ENCODE measurements around the gene ADGRB3. TPM values are rescaled to one million over a fixed set of nuclear protein-coding genes. Genes with fewer than 3 reads are reported as not detected.

Gene ADGRB3
- polyA plus RNA-seq, 1 of the 3 experiments (the other 2 are of a cell fraction): 0.12 TPM

GRCh38 chr6:69383627-69384026 is 748.5 kb downstream of the ADGRB3 start:
- DNase-seq: no peak
- ChIA-PET POLR2A (no interaction called here), CTCF (interaction anchor here (0.7 to 1.4 kb wide), 3 partner anchors 9 to 375 kb away, joined by 3 to 4 read pairs (median 3); no protein-coding TSS in a partner anchor)
- no peak overlapping the region for H3K4me2 ChIP-seq
- no peak for TF ChIP-seq EZH2phosphoT487 (IDR thresholded peaks at IDR 0.05; ENCODE audit: borderline replicate concordance, low read depth)
- no peak for TF ChIP-seq GABPA (IDR thresholded peaks at IDR 0.05; ENCODE audit: low read depth)
- H3K36me3 ChIP-seq (replicated peaks in 1 of 2; ENCODE audit: control insufficient read depth in 1 of 2, insufficient read depth in 2 of 2, low read length in 1 of 2): no peaks in the 10 kb centered on the region
- H2AFZ ChIP-seq (ENCODE audit: low read depth): no peak overlapping the region
- H3K9me2 ChIP-seq: no peaks in the 10 kb centered on the region
- H3K27me3 ChIP-seq (ENCODE audit: insufficient read depth): no peaks in the 10 kb centered on the region
- no peak overlapping the region for H3K27ac ChIP-seq (ENCODE audit: low read depth in 2 of 2, low read length in 1 of 2)
- no peak overlapping the region for H3K9ac ChIP-seq
- no peaks in the 10 kb centered on the region for H4K20me1 ChIP-seq (ENCODE audit: insufficient read depth)
- no peaks in the 10 kb centered on the region for H3F3A ChIP-seq (replicated peaks; ENCODE audit: insufficient read depth)
- no peaks in the 10 kb centered on the region for H3K79me2 ChIP-seq (ENCODE audit: insufficient read depth)
- H3K9me3 ChIP-seq: no peaks in the 10 kb centered on the region
- WGBS (ENCODE audit: low lambda C conversion rate): 44% methylated on average over 3 of the region's 3 CpGs
- H3K4me1 ChIP-seq (ENCODE audit: control insufficient read depth in 1 of 2, insufficient read depth in 2 of 2, low read depth in 1 of 2, low read length in 1 of 2): peaks cover 0 to 3% of the 10 kb centered on the region in 2 experiments; a peak in 3 of 4 replicates
- H3K4me3 ChIP-seq (ENCODE audit: low read depth in 2 of 2, low read length in 1 of 2): no peak overlapping the region

- no peaks in the 10 kb centered on the region for H4K20me1 ChIP-seq (ENCODE audit: insufficient read depth)
- no peak overlapping the region for H3K4me3 ChIP-seq (ENCODE audit: low read depth in 2 of 2, low read length in 1 of 2)
- CTCF ChIA-PET: no interaction called here
- 37% methylated on average over 5 of the region's 5 CpGs for WGBS (ENCODE audit: low lambda C conversion rate)
- peaks cover 0 to 3% of the 10 kb centered on the region in 2 experiments; a peak in 3 of 4 replicates for H3K4me1 ChIP-seq (ENCODE audit: control insufficient read depth in 1 of 2, insufficient read depth in 2 of 2, low read depth in 1 of 2, low read length in 1 of 2)
- no peaks in the 10 kb centered on the region for H3K27me3 ChIP-seq (ENCODE audit: insufficient read depth)
- H2AFZ ChIP-seq (ENCODE audit: low read depth): no peak overlapping the region
- no peaks in the 10 kb centered on the region for H3K9me2 ChIP-seq
- no peaks in the 10 kb centered on the region for H3K36me3 ChIP-seq (replicated peaks in 1 of 2; ENCODE audit: control insufficient read depth in 1 of 2, insufficient read depth in 2 of 2, low read length in 1 of 2)
- H3F3A ChIP-seq (replicated peaks; ENCODE audit: insufficient read depth): no peaks in the 10 kb centered on the region
- no peak overlapping the region for H3K27ac ChIP-seq (ENCODE audit: low read depth in 2 of 2, low read length in 1 of 2)
- no peak for DNase-seq
- no peak overlapping the region for H3K9ac ChIP-seq
- POLR2A ChIA-PET: no interaction called here
- TF ChIP-seq REST (IDR thresholded peaks at IDR 0.05; ENCODE audit: low read depth, low read length): no peak
- TF ChIP-seq NRF1 (IDR thresholded peaks at IDR 0.05; ENCODE audit: low read depth, low read length): no peak
- TF ChIP-seq NFIC (IDR thresholded peaks at IDR 0.05; ENCODE audit: borderline replicate concordance): no peak
- no peak for TF ChIP-seq TAF1 (IDR thresholded peaks at IDR 0.05; ENCODE audit: borderline replicate concordance, low read depth, low read length)
- TF ChIP-seq MAX (IDR thresholded peaks at IDR 0.05; ENCODE audit: low read depth): no peak
- no peak overlapping the region for H3K4me2 ChIP-seq
- no peaks in the 10 kb centered on the region for H3K79me2 ChIP-seq (ENCODE audit: insufficient read depth)
- no peaks in the 10 kb centered on the region for H3K9me3 ChIP-seq
Observed at GRCh38 chr6:69386426-69386825, 751.3 kb downstream of the ADGRB3 start.

GRCh38 chr6:69390125-69390524 is 755.0 kb downstream of the ADGRB3 start:
- Histone ChIP-seq H3K4me3 (ENCODE audit: low read depth in 2 of 2, low read length in 1 of 2) (no peak overlapping the region), H3K27ac (ENCODE audit: low read depth in 2 of 2, low read length in 1 of 2) (no peak overlapping the region), H3K4me1 (ENCODE audit: control insufficient read depth in 1 of 2, insufficient read depth in 2 of 2, low read depth in 1 of 2, low read length in 1 of 2) (peaks cover 0 to 2% of the 10 kb centered on the region in 2 experiments; a peak in 2 of 4 replicates), H3K9ac (no peak overlapping the region), H3K79me2 (ENCODE audit: insufficient read depth) (no peaks in the 10 kb centered on the region), H3K27me3 (ENCODE audit: insufficient read depth) (no peaks in the 10 kb centered on the region), H3K36me3 (replicated peaks in 1 of 2; ENCODE audit: control insufficient read depth in 1 of 2, insufficient read depth in 2 of 2, low read length in 1 of 2) (no peaks in the 10 kb centered on the region), H3F3A (replicated peaks; ENCODE audit: insufficient read depth) (no peaks in the 10 kb centered on the region), H4K20me1 (ENCODE audit: insufficient read depth) (no peaks in the 10 kb centered on the region), H2AFZ (ENCODE audit: low read depth) (no peak overlapping the region), H3K9me3 (no peaks in the 10 kb centered on the region), H3K9me2 (no peaks in the 10 kb centered on the region), H3K4me2 (no peak overlapping the region)
- DNase-seq: no peak
- ChIA-PET CTCF (interaction anchor here (0.6 kb wide), 1 partner anchor 418 kb away, joined by 3 read pairs; no protein-coding TSS in a partner anchor), POLR2A (no interaction called here)
- 83% methylated on average over 4 of the region's 4 CpGs for WGBS (ENCODE audit: low lambda C conversion rate)
- TF ChIP-seq ZBTB33 (IDR thresholded peaks at IDR 0.05; ENCODE audit: borderline replicate concordance, low read depth) (no peak), FOXM1 (IDR thresholded peaks at IDR 0.05; ENCODE audit: low read depth) (no peak), EZH2phosphoT487 (IDR thresholded peaks at IDR 0.05; ENCODE audit: borderline replicate concordance, low read depth) (no peak), SMC3 (IDR thresholded peaks at IDR 0.05; ENCODE audit: low read depth, low read length) (no peak), MAX (IDR thresholded peaks at IDR 0.05; ENCODE audit: low read depth) (no peak), PBX3 (IDR thresholded peaks at IDR 0.05) (no peak), POLR2AphosphoS5 (IDR thresholded peaks at IDR 0.05; ENCODE audit: low read depth, low read length) (no peak), MEF2A (IDR thresholded peaks at IDR 0.05; ENCODE audit: borderline replicate concordance, low read depth) (no peak), SIN3A (IDR thresholded peaks at IDR 0.05; ENCODE audit: borderline replicate concordance, low read depth, low read length) (no peak), GABPA (IDR thresholded peaks at IDR 0.05; ENCODE audit: low read depth) (no peak), JUND (IDR thresholded peaks at IDR 0.05) (no peak)
